ENCODE data around the gene ATF4.

ATF4 gene

DNA sequence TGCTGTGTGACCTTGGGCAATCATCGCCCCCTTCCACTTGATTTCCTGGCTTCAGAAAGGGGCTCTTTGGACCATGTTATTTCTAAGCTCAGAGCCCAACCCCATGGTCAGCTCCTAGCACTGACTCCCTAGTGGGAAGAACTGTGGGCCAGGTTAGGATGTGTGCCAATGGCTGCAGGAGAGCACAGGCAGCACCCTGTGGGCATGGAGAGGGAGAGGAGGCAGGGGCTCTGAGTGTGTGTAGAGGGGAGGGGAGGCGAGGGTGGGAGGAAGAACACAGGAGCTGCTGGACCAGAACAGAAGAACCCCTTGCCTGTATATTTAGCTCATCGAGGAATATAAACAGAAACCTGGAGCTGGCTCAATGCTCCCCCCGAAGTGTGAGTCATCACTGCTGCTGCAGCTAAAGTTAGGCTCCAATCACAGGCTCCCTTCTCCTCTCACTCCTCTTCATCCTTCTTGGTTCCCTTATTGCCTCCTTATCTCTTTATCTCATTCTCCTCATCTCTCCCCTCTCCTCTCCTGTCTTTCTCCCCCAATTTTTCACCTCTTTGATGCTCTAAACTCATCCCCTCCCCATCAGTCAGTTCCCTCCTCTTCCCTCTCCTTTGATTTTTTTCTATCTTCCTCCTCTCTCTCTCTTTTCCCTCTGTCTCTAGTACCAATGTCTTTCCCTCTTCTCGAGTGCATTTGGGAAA lies 26.7 kb downstream of the ATF4 start:
- H3K4me3 ChIP-seq (ENCODE audit: low read depth, low read length), result no peak overlapping the region
- ChIA-PET CTCF (interaction anchor here (0.5 to 5.2 kb wide), 4 partner anchors 12 to 800 kb away, joined by 3 to 29 read pairs (median 4); no protein-coding TSS in a partner anchor), POLR2A (interaction anchor here (0.5 kb wide), 1 partner anchor 807 kb away, joined by 3 read pairs; no protein-coding TSS in a partner anchor)
- no peaks in the 10 kb centered on the region for H3K9me3 ChIP-seq (ENCODE audit: control insufficient read depth, insufficient read depth, low read depth, low read length)
- H3K36me3 ChIP-seq (ENCODE audit: control insufficient read depth in 2 of 2, insufficient read depth in 1 of 2, low read length in 2 of 2), result no peaks in the 10 kb centered on the region
- H3K4me1 ChIP-seq (ENCODE audit: control insufficient read depth, insufficient read depth, low read length), result no peaks in the 10 kb centered on the region
- H3K27ac ChIP-seq (ENCODE audit: extremely low read depth, low read depth, low read length), result no peak overlapping the region
- TF ChIP-seq ZNF529 (tag by site-specific recombination; IDR thresholded peaks at IDR 0.05; ENCODE audit: insufficient replicate concordance), result no peak
- TF ChIP-seq KLF1 (tag by site-specific recombination; IDR thresholded peaks at IDR 0.05), result no peak
- TF ChIP-seq ZEB2 (tag by site-specific recombination; IDR thresholded peaks at IDR 0.05), result no peak
- TF ChIP-seq ZFP41 (tag by site-specific recombination; IDR thresholded peaks at IDR 0.05; ENCODE audit: borderline replicate concordance), result no peak
- TF ChIP-seq, protein P1, sequence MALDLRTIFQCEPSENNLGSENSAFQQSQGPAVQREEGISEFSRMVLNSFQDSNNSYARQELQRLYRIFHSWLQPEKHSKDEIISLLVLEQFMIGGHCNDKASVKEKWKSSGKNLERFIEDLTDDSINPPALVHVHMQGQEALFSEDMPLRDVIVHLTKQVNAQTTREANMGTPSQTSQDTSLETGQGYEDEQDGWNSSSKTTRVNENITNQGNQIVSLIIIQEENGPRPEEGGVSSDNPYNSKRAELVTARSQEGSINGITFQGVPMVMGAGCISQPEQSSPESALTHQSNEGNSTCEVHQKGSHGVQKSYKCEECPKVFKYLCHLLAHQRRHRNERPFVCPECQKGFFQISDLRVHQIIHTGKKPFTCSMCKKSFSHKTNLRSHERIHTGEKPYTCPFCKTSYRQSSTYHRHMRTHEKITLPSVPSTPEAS (tag by site-specific recombination; IDR thresholded peaks at IDR 0.05), result no peak
- no peak for TF ChIP-seq ZNF23 (tag by site-specific recombination; IDR thresholded peaks at IDR 0.05; ENCODE audit: borderline replicate concordance)
- TF ChIP-seq PRDM1 (tag by site-specific recombination; IDR thresholded peaks at IDR 0.05), result peak; percentile 92
- TF ChIP-seq, protein P2, sequence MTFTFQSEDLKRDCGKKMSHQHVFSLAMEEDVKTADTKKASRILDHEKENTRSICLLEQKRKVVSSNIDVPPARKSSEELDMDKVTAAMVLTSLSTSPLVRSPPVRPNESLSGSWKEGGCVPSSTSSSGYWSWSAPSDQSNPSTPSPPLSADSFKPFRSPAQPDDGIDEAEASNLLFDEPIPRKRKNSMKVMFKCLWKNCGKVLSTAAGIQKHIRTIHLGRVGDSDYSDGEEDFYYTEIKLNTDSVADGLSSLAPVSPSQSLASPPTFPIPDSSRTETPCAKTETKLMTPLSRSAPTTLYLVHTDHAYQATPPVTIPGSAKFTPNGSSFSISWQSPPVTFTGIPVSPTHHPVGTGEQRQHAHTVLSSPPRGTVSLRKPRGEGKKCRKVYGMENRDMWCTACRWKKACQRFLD (tag by site-specific recombination; IDR thresholded peaks at IDR 0.05), result no peak
- TF ChIP-seq ZNF132 (tag by site-specific recombination; IDR thresholded peaks at IDR 0.05; ENCODE audit: borderline replicate concordance), result no peak
- TF ChIP-seq ZNF211 (tag by site-specific recombination; IDR thresholded peaks at IDR 0.05; ENCODE audit: low read depth), result no peak
- no peak for TF ChIP-seq GFI1B (tag by site-specific recombination; IDR thresholded peaks at IDR 0.05)
- TF ChIP-seq ZNF501 (tag by site-specific recombination; IDR thresholded peaks at IDR 0.05), result no peak
- TF ChIP-seq ZBTB7A (tag by site-specific recombination; IDR thresholded peaks at IDR 0.05; ENCODE audit: low read depth), result 0 out of 2 replicates have a peak, but pooled peaks have one; percentile 25
- TF ChIP-seq EGR2 (tag by site-specific recombination; IDR thresholded peaks at IDR 0.05; ENCODE audit: low read depth), result peak; percentile 47; the same call in 1 of the 2 replicates
- TF ChIP-seq, protein P3, sequence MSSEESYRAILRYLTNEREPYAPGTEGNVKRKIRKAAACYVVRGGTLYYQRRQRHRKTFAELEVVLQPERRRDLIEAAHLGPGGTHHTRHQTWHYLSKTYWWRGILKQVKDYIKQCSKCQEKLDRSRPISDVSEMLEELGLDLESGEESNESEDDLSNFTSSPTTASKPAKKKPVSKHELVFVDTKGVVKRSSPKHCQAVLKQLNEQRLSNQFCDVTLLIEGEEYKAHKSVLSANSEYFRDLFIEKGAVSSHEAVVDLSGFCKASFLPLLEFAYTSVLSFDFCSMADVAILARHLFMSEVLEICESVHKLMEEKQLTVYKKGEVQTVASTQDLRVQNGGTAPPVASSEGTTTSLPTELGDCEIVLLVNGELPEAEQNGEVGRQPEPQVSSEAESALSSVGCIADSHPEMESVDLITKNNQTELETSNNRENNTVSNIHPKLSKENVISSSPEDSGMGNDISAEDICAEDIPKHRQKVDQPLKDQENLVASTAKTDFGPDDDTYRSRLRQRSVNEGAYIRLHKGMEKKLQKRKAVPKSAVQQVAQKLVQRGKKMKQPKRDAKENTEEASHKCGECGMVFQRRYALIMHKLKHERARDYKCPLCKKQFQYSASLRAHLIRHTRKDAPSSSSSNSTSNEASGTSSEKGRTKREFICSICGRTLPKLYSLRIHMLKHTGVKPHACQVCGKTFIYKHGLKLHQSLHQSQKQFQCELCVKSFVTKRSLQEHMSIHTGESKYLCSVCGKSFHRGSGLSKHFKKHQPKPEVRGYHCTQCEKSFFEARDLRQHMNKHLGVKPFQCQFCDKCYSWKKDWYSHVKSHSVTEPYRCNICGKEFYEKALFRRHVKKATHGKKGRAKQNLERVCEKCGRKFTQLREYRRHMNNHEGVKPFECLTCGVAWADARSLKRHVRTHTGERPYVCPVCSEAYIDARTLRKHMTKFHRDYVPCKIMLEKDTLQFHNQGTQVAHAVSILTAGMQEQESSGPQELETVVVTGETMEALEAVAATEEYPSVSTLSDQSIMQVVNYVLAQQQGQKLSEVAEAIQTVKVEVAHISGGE (tag by site-specific recombination; conservative IDR thresholded peaks at IDR 0.05; ENCODE audit: low read depth), result no peak
- TF ChIP-seq, protein P4, sequence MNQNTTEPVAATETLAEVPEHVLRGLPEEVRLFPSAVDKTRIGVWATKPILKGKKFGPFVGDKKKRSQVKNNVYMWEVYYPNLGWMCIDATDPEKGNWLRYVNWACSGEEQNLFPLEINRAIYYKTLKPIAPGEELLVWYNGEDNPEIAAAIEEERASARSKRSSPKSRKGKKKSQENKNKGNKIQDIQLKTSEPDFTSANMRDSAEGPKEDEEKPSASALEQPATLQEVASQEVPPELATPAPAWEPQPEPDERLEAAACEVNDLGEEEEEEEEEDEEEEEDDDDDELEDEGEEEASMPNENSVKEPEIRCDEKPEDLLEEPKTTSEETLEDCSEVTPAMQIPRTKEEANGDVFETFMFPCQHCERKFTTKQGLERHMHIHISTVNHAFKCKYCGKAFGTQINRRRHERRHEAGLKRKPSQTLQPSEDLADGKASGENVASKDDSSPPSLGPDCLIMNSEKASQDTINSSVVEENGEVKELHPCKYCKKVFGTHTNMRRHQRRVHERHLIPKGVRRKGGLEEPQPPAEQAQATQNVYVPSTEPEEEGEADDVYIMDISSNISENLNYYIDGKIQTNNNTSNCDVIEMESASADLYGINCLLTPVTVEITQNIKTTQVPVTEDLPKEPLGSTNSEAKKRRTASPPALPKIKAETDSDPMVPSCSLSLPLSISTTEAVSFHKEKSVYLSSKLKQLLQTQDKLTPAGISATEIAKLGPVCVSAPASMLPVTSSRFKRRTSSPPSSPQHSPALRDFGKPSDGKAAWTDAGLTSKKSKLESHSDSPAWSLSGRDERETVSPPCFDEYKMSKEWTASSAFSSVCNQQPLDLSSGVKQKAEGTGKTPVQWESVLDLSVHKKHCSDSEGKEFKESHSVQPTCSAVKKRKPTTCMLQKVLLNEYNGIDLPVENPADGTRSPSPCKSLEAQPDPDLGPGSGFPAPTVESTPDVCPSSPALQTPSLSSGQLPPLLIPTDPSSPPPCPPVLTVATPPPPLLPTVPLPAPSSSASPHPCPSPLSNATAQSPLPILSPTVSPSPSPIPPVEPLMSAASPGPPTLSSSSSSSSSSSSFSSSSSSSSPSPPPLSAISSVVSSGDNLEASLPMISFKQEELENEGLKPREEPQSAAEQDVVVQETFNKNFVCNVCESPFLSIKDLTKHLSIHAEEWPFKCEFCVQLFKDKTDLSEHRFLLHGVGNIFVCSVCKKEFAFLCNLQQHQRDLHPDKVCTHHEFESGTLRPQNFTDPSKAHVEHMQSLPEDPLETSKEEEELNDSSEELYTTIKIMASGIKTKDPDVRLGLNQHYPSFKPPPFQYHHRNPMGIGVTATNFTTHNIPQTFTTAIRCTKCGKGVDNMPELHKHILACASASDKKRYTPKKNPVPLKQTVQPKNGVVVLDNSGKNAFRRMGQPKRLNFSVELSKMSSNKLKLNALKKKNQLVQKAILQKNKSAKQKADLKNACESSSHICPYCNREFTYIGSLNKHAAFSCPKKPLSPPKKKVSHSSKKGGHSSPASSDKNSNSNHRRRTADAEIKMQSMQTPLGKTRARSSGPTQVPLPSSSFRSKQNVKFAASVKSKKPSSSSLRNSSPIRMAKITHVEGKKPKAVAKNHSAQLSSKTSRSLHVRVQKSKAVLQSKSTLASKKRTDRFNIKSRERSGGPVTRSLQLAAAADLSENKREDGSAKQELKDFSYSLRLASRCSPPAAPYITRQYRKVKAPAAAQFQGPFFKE (tag by site-specific recombination; IDR thresholded peaks at IDR 0.05; ENCODE audit: borderline replicate concordance), result no peak
- no peak for TF ChIP-seq ZNF544 (tag by site-specific recombination; IDR thresholded peaks at IDR 0.05)
- TF ChIP-seq, protein P5, sequence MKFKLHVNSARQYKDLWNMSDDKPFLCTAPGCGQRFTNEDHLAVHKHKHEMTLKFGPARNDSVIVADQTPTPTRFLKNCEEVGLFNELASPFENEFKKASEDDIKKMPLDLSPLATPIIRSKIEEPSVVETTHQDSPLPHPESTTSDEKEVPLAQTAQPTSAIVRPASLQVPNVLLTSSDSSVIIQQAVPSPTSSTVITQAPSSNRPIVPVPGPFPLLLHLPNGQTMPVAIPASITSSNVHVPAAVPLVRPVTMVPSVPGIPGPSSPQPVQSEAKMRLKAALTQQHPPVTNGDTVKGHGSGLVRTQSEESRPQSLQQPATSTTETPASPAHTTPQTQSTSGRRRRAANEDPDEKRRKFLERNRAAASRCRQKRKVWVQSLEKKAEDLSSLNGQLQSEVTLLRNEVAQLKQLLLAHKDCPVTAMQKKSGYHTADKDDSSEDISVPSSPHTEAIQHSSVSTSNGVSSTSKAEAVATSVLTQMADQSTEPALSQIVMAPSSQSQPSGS (tag by site-specific recombination; IDR thresholded peaks at IDR 0.05; ENCODE audit: low read depth), result no peak
- TF ChIP-seq, protein P6, sequence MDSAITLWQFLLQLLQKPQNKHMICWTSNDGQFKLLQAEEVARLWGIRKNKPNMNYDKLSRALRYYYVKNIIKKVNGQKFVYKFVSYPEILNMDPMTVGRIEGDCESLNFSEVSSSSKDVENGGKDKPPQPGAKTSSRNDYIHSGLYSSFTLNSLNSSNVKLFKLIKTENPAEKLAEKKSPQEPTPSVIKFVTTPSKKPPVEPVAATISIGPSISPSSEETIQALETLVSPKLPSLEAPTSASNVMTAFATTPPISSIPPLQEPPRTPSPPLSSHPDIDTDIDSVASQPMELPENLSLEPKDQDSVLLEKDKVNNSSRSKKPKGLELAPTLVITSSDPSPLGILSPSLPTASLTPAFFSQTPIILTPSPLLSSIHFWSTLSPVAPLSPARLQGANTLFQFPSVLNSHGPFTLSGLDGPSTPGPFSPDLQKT (IDR thresholded peaks at IDR 0.05; ENCODE audit: borderline replicate concordance, low read depth, low read length), result no peak
- TF ChIP-seq, protein P7, sequence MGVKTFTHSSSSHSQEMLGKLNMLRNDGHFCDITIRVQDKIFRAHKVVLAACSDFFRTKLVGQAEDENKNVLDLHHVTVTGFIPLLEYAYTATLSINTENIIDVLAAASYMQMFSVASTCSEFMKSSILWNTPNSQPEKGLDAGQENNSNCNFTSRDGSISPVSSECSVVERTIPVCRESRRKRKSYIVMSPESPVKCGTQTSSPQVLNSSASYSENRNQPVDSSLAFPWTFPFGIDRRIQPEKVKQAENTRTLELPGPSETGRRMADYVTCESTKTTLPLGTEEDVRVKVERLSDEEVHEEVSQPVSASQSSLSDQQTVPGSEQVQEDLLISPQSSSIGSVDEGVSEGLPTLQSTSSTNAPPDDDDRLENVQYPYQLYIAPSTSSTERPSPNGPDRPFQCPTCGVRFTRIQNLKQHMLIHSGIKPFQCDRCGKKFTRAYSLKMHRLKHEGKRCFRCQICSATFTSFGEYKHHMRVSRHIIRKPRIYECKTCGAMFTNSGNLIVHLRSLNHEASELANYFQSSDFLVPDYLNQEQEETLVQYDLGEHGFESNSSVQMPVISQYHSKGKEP (tag by site-specific recombination; IDR thresholded peaks at IDR 0.05), result no peak
